ENCODE data around the gene GPATCH4.
"Not testable (repeated sequence)": the region's sequence is repeated elsewhere in the genome, so short reads cannot be mapped to it uniquely, and the experiment has no call there.

Gene GPATCH4

DNA sequence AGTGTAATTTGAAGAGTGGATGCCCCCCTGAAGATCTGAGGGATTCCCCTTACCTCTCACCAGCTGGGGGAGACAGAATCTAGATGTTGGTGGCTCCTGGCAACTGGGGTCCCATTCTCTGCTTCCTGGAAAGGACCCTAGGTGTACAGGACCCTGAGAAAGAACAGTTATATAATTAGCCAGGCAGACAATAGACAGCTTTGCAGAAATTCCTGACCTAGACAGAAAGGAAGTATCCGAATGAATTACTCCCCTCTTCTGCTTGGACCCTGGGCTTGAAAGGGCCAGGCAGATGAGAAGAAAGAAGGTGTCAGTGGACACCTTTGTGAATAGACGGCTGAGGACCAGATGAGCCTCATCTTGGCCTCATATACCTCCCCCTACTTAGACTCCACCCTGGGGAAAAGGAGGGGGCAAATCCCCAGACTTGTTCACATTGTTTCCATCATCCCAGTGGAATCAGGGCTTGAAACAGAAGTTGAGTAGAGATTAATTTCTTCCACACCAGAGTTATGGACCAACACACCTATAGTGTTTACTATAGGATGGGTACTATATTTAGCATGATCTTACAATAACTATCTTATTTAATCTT is 27.1 kb downstream of the GPATCH4 start:
- no peak for DNase-seq (ENCODE audit: low spot score)

DNA sequence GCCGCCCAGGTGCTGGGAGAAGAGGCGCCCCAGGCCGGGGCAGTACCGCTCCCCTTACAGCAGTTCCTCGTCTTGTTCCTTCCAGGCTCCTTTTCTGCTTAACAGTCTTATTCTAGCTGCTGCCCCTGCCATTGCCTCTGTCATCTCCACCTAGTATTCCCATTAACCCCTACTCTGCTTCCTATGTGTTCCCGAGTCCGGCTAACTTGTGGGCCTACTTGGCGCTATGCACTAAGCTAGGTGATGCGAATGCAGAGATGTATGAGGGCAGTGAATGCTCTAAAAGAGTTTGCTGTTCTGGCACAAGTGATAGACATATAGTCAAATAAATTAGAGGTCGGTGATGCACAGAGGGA is 28.6 kb downstream of the GPATCH4 start:
- DNase-seq (ENCODE audit: low spot score), result no peak

DNA sequence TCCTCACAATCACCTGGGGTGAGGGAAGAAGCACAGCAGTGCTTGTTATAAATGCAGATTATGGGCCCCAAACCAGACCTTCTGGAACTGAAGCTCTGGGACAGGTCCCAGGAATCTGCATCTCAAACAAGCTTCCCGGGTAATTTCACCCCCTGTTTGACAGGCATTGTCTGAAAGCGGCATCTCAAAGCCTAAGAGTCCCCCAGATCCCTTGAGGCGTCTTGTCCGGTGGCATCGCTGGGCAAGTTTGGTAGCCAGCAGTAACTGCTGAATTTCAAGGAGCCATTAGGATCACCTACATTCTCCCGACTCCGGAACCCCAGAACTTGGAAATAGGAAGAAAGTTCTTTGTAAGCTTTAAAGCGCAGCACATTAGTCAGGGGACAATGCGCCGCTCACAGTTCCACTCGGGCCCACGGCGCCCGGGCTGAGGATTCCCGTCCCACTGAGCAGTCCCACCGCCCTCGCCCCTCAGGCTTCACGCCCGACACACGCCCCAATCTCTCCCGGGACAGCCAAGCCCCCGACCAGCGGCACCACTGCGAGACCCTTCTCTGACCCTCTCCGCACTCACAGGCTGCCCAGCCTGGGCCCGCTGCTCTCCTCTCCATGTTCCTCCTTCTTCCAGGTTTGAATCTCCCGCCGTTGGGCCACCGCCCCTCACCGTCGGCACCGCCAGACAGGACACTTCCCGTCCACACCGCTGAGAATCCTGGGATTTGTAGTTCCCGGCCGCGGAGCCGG is 29.2 kb downstream of the GPATCH4 start, which contains the start of gene IQGAP3:
Gene IQGAP3 (minus strand): TSS at position 647 of the 744 bp plus-strand sequence. CDS start 36 bp downstream, at position 611.
- DNase-seq (ENCODE audit: low spot score), result peak; percentile 69

DNA sequence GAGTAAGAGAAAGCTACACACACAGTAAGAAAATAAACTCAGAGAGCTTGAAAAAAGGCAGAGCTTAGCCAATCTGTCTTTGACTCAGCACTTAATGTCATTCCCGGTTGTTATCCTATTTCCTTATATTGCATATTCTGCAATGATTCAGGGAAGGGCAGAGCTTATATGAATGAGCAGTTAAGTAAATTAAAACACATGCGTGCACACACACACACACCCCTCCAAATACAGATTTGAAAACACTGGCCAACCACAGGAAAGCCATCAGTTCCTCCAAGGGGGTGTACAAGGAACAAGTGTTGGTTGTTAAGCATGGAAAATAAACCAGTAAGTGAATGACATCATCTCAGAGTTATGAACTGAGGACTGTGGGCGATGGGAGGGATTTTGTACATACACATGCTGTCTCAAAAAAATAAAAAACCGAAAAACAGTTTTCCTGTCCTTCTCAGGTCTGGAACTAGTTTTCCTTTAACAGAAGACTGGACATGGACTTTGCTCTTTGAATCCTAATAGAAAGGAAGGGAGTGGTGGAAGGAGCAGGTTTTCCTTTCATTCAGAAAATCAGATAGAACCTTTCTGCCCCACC is 29.9 kb downstream of the GPATCH4 start:
- DNase-seq (ENCODE audit: low spot score), result no peak

DNA sequence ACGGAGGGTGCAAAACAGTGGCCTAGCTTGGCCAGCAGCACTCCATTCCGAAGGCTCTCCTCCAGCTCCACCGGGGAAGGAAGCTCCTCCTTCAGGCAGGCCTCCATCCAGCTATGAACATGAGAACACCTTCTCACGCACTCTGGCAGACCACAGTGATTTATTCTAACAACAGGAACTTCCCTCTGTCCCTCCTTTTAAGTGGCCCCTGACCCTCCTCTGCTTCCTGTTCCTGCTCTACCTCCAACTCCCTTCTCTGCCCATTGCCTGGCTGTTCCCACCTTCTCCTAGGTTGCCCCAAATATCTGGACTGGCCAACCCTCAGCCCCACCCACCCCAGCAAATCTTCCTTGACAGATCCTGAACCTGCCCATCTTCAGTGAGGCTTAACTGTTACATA is 34.8 kb downstream of the GPATCH4 start:
- no peak for DNase-seq (ENCODE audit: low spot score)

DNA sequence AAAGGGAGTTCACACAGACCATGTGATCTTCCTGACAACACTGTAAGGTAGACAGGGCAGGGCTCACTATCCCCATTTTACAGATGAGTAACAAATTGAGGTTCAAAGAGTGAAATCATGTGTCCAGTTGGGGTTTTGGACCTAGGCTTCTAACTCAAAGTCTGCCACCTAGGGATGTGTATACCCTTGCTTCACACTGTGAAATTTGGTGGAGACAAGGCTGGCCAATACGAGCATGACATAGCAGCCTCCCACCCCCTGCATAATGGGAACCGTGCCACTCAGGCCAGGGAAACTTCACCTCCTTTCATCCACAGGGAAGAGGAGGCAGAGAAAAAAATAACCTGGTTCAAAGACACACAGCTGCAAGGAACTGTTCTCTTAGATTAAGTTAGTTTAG is 35.8 kb downstream of the GPATCH4 start:
- no peak for DNase-seq (ENCODE audit: low spot score)

DNA sequence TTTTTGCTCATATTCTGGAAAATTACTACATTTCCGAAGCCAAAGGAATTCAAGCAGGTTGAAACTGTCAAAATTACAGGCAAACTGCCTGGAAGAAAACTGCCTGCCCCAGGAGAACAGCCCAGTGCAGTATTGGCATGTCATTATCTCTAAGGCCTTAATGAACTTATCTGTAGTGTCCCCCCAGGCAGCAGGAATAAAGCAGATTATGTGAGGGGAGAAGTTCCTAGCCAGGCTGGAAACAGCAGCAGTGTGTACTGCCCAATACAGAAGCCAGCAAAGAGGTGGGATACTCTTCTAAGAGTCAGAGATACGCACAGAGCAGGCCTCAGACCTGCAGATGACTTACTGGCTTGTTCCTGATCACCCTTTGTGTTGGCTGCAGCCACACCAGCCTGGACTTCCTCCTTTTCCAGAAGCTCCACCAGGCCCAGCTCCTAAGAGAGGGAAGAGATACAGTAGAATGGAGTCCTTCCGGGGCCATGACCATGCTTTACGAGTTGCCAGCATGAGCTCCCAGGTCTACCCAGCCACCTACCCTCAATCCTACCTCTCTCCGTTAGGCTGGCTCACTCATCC is 40.6 kb downstream of the GPATCH4 start:
- no peak for DNase-seq (ENCODE audit: low spot score)

DNA sequence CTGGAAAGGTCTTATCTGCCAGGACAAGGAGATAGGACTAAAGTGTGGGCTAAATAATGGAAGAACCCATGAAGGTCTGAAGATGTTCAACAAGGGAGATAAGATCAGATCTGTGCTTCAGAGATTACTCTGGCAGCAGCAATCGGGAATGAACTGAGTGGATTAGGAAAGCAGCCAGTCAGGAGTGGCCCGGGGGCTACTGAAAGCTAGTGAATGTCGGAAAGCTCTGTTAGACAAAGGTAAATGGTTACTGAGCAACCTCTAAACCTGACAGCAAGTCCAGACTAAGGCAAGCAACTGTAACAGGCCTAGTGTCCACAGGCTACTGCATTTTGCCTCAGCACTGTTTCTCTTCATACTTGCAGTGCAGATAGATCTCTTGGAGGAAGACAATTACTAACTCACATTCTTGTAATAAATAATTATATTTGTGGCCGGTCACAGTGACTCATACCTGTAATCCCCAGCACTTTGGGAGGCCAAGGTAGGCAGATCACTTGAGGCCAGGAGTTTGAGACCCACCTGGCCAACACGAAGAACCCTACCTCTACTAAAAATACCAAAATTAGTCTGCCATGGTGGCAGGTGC is 41.4 kb downstream of the GPATCH4 start:
- DNase-seq (ENCODE audit: low spot score), result no peak

DNA sequence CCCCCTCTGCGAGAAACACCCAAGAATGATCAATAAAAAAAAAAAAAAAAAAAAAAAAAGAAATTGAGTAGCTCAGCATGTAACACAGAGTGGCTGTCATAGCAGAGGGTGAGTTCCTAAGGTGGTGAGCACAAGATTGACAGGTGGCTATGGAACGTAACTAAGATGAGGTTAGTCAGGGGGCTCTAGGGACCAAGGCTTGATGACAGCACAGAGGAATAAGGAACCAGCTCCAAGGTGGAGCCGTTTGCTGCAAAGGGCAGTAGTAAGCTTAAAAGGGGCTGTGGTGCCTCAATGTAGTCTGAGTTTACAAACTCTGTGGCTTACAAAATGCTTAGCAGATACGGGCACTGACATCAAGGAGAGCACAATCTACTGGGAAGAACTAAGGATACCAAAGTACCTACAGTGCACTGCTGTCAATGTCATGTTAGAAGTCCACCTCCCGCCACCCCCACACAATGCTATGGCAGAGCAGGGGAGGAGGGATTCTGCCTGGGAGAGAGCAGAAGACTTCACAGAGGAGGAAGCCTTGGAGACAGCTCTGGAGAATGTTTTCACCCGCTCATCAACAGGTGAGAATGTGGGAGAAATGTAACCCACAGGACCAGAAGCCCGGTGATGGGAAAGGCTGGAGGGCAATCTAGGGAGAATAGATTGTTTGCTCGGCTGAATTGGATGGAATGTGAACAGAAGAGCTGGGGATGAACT is 42.0 kb downstream of the GPATCH4 start:
- no peak for DNase-seq (ENCODE audit: low spot score)

DNA sequence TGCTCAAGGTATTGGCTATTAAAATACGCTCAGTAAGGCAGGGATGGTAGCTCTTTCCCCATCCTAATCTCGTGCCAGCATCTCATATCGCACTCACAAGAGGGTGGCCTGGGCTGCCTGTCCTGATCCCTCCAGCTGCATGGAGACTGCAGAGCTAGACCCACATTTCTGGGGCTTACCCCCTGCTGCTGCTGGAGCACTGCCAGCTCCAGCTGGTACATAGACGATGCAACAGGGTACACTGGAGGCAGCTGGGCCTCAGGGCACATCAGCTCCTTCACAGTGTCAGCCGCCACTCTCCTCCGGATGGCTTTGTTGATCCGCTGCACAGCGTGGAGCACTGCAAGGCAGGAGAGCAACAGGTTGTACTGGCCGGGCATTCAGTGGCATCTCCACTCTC is 44.9 kb downstream of the GPATCH4 start:
- DNase-seq (ENCODE audit: low spot score), result no peak

DNA sequence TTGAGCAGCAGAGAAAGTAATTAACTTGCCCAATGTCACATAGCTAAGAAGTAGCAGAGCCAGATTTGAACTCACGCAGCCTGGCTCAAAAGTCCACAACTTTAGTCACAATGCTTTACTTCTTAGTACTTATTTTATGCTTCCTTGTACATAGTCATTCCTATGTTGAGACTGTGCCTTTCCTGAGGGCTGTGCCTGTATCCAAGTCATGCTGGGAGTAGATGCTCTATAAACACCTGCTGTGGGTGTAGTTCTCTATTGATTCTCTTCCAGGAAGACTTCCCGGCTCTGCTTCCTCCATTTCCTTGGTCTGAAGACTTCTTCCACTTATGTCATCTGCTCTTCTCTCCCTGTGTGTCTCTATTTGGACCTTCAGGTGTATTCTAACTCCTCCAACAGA is 45.6 kb downstream of the GPATCH4 start:
- no peak for DNase-seq (ENCODE audit: low spot score)

DNA sequence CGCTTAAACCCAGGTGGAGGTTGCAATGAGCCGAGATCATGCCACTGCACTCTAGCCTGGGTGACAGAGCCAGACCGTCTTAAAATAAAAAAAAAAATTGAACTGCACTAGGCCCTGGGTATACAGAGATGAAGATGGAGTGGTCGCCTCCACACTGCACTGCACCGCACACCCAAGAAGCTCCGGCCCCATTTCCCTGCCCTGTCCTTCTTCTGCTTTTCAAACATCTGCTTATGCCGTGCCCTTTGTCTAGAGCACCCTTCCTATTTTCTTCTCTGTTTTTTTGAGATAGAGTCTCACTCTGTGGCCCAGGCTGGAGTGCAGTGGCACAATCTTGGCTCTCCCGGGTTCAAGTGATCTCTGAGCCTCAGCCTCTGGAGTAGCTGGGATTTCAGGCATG is 46.3 kb downstream of the GPATCH4 start:
- no peak for DNase-seq (ENCODE audit: low spot score)

DNA sequence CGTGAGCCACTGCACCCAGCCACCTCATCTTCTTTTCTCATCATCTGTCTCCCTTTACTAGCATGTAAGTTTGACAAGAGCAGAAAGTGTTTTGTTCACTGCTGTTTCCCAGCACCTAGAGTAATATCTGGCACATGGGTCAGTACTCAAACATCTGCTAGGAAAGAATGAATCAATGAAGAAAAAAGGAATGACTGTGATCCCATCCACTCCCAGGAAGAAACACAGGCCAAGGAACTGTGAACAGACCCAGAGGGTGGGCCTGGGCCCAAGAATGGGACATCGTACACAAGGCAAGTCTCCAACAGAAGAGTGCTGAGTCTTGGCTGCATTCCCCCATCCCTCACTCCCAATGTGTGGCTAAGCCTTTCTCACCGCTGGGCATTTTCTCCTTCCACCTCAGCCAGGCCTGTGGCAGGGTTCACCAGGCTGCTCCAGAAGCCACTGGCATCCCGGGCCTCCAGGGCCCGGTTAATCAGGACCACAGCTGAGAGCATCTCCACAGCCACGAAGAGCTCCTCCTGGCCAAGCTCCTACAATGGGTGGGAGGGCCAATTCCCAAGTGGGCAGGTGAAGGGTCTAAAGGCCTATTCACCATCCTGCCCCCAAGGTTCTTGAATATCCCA is 47.3 kb downstream of the GPATCH4 start:
- no peak for DNase-seq (ENCODE audit: low spot score)

DNA sequence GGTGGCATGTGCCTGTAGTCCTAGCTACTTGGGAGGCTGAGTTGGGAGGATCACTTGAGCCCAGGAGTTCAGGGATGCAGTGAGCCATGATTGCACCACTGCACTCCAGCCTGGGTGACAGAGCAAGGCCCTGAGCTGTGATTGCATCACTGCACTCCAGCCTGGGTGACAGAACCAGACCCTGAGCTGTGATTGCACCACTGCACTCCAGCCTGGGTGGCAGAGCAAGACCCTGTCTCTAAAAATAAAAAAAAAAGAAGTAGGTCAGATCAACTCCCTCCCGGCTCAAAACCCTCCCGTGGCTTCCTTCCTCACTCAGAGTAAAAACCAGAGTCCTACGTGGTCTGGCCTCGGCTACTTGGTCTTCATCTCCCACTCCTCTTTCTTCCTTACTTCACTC is 48.3 kb downstream of the GPATCH4 start:
- DNase-seq (ENCODE audit: low spot score), result not testable (repeated sequence)

DNA sequence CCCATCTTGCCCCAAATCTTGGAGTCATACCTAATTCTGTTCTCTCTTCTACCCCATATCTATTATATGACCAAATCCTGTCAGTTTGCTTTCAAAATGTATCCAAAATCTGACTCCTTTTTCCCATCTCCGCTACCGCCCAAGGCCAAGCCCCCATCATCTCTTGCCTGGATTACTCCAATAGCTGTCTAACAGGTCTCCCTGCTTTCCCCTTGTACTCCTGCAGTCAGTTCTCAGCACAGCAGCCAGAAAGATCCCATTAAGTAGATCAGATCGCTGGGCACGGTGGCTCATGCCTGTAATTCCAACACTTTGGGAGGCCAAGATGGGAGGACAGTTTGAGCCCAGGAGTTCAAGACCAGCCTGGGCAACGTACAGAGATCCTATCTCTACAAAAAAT is 48.8 kb downstream of the GPATCH4 start:
- no peak for DNase-seq (ENCODE audit: low spot score)

DNA sequence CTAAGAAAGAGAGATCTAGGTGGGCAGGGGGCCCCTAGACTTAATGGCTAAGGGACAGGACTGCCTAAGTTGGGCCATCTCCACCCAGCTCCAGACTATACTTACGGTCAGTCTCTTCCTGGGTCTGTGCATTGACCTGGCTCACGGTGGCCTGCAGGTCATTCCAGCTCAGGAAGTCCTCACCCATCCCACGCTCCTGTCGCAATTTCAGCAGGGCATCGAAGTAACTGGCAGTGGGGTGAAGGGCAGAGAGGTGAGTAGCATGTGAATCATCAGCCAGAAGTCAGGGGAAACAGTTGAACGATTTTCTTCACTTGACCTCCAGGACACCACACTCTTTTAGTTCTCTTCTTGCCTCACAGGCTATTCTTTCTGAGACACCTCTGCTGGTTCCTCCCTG is 49.4 kb downstream of the GPATCH4 start:
- DNase-seq (ENCODE audit: low spot score), result no peak

DNA sequence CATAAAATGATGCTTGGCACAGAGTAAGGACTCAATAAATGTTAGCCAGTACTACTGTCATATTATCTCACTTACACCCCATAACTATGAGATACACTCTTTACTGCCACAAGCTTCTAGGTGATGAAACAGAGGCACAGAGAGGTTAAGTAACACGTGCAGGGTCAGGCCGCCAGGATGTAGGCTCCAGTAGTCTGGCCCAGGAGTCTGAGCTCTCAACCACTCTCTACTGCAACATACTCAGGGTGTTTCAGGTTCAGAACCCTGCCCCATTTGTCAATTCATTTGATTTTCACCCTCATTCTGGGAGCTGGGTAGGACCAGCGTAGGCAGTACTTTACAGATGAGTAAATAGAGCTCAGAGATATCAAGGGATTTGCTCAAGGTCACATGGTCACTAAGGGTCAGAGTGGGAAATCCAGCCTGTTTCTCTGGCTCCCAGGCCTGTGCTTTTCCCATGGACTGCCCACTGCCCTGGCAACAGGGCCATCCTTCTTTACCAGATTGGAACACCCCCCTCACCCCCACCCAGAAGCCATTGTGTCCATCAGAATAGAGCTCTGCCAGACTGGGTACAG is 50.1 kb downstream of the GPATCH4 start:
- DNase-seq (ENCODE audit: low spot score), result no peak

DNA sequence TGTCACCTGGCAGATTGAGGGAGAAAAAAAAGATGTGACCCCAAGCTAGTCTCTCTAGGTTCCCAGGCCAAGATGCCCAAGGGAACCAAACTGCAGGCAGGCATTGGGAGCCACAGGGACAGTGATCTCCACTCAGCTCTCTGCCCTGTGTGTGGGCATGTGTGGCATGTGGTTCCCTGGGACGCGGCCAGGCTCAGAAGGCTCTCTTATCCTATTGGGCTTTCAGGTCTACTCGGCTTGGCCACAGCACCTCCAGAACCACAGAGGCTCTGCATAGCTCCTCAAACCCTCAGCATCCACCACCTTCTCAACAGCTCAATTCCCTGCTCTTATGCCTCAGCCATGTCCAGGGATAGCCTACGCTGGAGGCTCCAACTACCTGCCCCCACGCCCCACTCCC is 50.9 kb downstream of the GPATCH4 start:
- no peak for DNase-seq (ENCODE audit: low spot score)

DNA sequence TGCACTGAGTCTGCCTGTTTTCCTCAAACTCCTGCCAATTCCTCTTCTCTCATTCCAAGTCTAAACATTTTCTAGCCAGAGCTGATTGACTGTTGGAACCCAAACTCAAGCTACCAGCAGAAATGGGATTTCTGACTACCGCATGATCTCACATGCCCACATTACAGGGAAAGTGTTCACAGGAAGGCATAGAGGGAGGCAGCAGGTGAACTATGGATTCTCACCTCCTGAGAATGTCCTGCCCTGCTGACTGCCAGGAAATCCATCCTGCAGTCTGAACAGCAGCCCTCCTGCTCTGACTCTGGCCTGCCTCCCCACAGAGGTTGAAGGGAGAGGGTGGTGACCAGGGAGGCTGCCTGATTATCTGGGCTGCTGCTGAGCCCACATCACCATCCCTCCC is 51.4 kb downstream of the GPATCH4 start:
- no peak for DNase-seq (ENCODE audit: low spot score)

DNA sequence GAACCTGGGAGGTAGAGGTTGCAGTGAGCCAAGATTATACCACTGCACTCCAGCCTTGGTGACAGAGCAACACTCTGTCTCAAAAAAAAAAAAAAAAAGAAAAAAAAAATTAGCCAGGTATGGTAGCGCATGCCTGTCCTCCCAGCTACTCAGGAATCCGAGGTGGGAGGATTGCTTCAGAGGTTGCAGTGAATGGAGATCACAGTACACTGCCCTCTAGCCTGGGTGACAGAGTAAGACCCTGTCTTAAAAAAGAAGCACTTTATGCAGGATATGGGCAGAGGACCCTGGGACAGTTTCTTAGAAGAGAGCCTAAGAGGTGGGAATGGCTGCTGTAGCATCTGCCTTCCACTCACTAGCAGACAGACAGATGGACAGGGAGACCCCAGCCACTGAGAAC is 51.9 kb downstream of the GPATCH4 start:
- DNase-seq (ENCODE audit: low spot score), result no peak

DNA sequence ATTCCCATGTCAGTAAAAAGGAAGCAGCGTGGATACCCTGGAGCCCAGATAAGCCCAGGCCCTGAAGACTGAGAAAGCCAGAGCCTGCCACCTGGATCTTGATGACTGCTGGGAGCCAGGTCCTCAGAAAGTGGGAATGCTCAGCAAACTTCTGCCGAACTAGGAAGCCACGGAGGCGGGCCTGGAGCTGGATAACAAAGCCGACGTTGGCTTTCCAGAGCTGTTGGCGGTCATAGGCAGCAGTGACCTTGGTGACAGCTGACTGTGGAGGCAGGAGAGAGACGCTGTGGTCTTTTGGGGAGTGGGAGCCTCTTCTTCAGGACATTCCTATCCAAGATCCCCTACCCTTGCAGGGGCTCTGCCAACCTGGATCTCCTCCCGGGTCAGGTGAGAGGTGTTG is 53.3 kb downstream of the GPATCH4 start:
- no peak for DNase-seq (ENCODE audit: low spot score)
